ENCODE data around the gene PDIA4. TPM values are rescaled to one million over a fixed set of nuclear protein-coding genes. Genes with fewer than 3 reads are reported as not detected.

PDIA4 gene
- total RNA-seq, 1 experiment from 2014 or later = 191 TPM

- CTCF ChIA-PET = interaction anchor here (0.6 to 4.8 kb wide), 54 partner anchors 8 to 895 kb away, joined by 3 to 47 read pairs (median 4); no protein-coding TSS in a partner anchor
- DNase-seq (ENCODE audit: unreplicated experiment) = no peak
- POLR2A ChIA-PET = interaction anchor here (0.6 to 1.6 kb wide), 10 partner anchors 20 to 562 kb away, joined by 3 to 12 read pairs (median 4); no protein-coding TSS in a partner anchor
- Mint-ChIP-seq H3K36me3 (ENCODE audit: insufficient read depth, unreplicated experiment) (peaks cover 11% of the 10 kb centered on the region), H3K9me3 (ENCODE audit: unreplicated experiment) (no peaks in the 10 kb centered on the region), H3K4me3 (ENCODE audit: unreplicated experiment) (peak overlapping the region; percentile 77), H3K4me1 (ENCODE audit: insufficient read depth, unreplicated experiment) (peaks cover 11% of the 10 kb centered on the region), H3K27me3 (ENCODE audit: insufficient read depth, unreplicated experiment) (no peaks in the 10 kb centered on the region), H3K27ac (ENCODE audit: low read depth, unreplicated experiment) (peak overlapping the region; percentile 79)
- no TSS peak for BruUV-seq (replicated peaks)
- no peak for TF ChIP-seq CTCF (IDR thresholded peaks at IDR 0.05; ENCODE audit: unreplicated experiment)
- intact Hi-C loops (cut with micrococcal nuclease) = loop anchor here (1.0 to 5.0 kb wide), 4 partner anchors 23 to 699 kb away; no protein-coding TSS in a partner anchor
Observed at GRCh38 chr7:148963583-148964482, 64.5 kb downstream of the PDIA4 start.

- ChIA-PET CTCF (interaction anchor here (0.6 to 4.8 kb wide), 78 partner anchors 9 to 1127 kb away, joined by 3 to 47 read pairs (median 4); no protein-coding TSS in a partner anchor), POLR2A (interaction anchor here (0.6 to 1.6 kb wide), 10 partner anchors 21 to 561 kb away, joined by 3 to 12 read pairs (median 4); partner anchors contain the start of gene CUL1)
- intact Hi-C loops (cut with micrococcal nuclease) = loop anchor here (1.0 to 5.0 kb wide), 6 partner anchors 22 to 698 kb away; no protein-coding TSS in a partner anchor
- no TSS peak for BruUV-seq (replicated peaks)
- Mint-ChIP-seq H3K4me3 (ENCODE audit: unreplicated experiment) (peak overlapping the region; percentile 77), H3K27ac (ENCODE audit: low read depth, unreplicated experiment) (peak overlapping the region; percentile 79), H3K4me1 (ENCODE audit: insufficient read depth, unreplicated experiment) (peaks cover 11% of the 10 kb centered on the region), H3K36me3 (ENCODE audit: insufficient read depth, unreplicated experiment) (peaks cover 11% of the 10 kb centered on the region), H3K27me3 (ENCODE audit: insufficient read depth, unreplicated experiment) (no peaks in the 10 kb centered on the region), H3K9me3 (ENCODE audit: unreplicated experiment) (no peaks in the 10 kb centered on the region)
- TF ChIP-seq CTCF (IDR thresholded peaks at IDR 0.05; ENCODE audit: unreplicated experiment) = peak; percentile 87
- peak; percentile 72 for DNase-seq (ENCODE audit: unreplicated experiment)
Observed at GRCh38 chr7:148962823-148963582, 65.3 kb downstream of the PDIA4 start.

GRCh38 chr7:148962440-148962822 lies 65.9 kb downstream of the PDIA4 start:
- POLR2A ChIA-PET = interaction anchor here (0.6 to 1.6 kb wide), 9 partner anchors 21 to 561 kb away, joined by 3 to 12 read pairs (median 3); partner anchors contain the start of gene CUL1

More at GRCh38 chr7:148962440-148962822, 65.9 kb downstream of the PDIA4 start:
- Mint-ChIP-seq H3K9me3 (ENCODE audit: unreplicated experiment) (no peaks in the 10 kb centered on the region), H3K27ac (ENCODE audit: low read depth, unreplicated experiment) (peak overlapping the region; percentile 79), H3K27me3 (ENCODE audit: insufficient read depth, unreplicated experiment) (no peaks in the 10 kb centered on the region), H3K4me3 (ENCODE audit: unreplicated experiment) (peak overlapping the region; percentile 77), H3K4me1 (ENCODE audit: insufficient read depth, unreplicated experiment) (peaks cover 11% of the 10 kb centered on the region), H3K36me3 (ENCODE audit: insufficient read depth, unreplicated experiment) (peaks cover 11% of the 10 kb centered on the region)
- TF ChIP-seq CTCF (IDR thresholded peaks at IDR 0.05; ENCODE audit: unreplicated experiment) = no peak
- intact Hi-C loops (cut with micrococcal nuclease) = loop anchor here (1.0 to 5.0 kb wide), 4 partner anchors 22 to 458 kb away; no protein-coding TSS in a partner anchor
- BruUV-seq (replicated peaks) = no TSS peak
- DNase-seq (ENCODE audit: unreplicated experiment) = no peak
- CTCF ChIA-PET = interaction anchor here (0.6 to 4.8 kb wide), 44 partner anchors 10 to 938 kb away, joined by 3 to 47 read pairs (median 4); no protein-coding TSS in a partner anchor
